EH (cell line): ENCODE results near the gene PCNP.
"Not testable (repeated sequence)": the region's sequence is repeated elsewhere in the genome, so short reads cannot be mapped to it uniquely, and the experiment has no call there.

ENCODE experiments used
- DNase-seq: peaks from one replicate; pipeline ENCODE4 v3.0.0-alpha.2; 2015; ENCODE audit warnings: low read depth

Gene PCNP

GRCh38 chr3:101573449-101574387, at the start of gene PCNP:
Gene PCNP, plus strand, starts transcription at chr3:101574180. Its CDS starts 36 bp downstream, at chr3:101574216.
- DNase-seq = peak; percentile 99

- DNase-seq = no peak
Observed at GRCh38 chr3:101527441-101527840, 46.5 kb upstream of the PCNP start.

- DNase-seq = no peak
Observed at GRCh38 chr3:101527906-101528305, 46.1 kb upstream of the PCNP start.

- DNase-seq = no peak
Observed at GRCh38 chr3:101529816-101530685, 43.9 kb upstream of the PCNP start.

GRCh38 chr3:101530686-101531047, 43.3 kb upstream of the PCNP start:
- DNase-seq = no peak

- peak; percentile 44 for DNase-seq
Observed at GRCh38 chr3:101531473-101532086, 42.4 kb upstream of the PCNP start.

- no peak for DNase-seq
Observed at GRCh38 chr3:101532783-101533602, 41.0 kb upstream of the PCNP start.

GRCh38 chr3:101533603-101533968, 40.4 kb upstream of the PCNP start:
- peak; percentile 54 for DNase-seq

- no peak for DNase-seq
Observed at GRCh38 chr3:101535221-101535620, 38.8 kb upstream of the PCNP start.

GRCh38 chr3:101536266-101536665, 37.7 kb upstream of the PCNP start:
- DNase-seq = no peak

GRCh38 chr3:101536955-101537354, 37.0 kb upstream of the PCNP start:
- DNase-seq = not testable (repeated sequence)

GRCh38 chr3:101542957-101543356, 31.0 kb upstream of the PCNP start:
- DNase-seq = no peak

- no peak for DNase-seq
Observed at GRCh38 chr3:101544161-101544850, 29.7 kb upstream of the PCNP start.

- DNase-seq = no peak
Observed at GRCh38 chr3:101548527-101549105, 25.4 kb upstream of the PCNP start.

GRCh38 chr3:101549473-101549872, 24.5 kb upstream of the PCNP start:
- DNase-seq = no peak

- DNase-seq = not testable (repeated sequence)
Observed at GRCh38 chr3:101551359-101552081, 22.5 kb upstream of the PCNP start.

GRCh38 chr3:101553381-101553780, 20.6 kb upstream of the PCNP start:
- DNase-seq = not testable (repeated sequence)

GRCh38 chr3:101556064-101556463, 17.9 kb upstream of the PCNP start:
- DNase-seq = no peak

GRCh38 chr3:101561630-101562328, 12.2 kb upstream of the PCNP start, which contains the start of gene TRMT10C:
Gene TRMT10C, plus strand, starts transcription at chr3:101561868. Its CDS starts 2,914 bp downstream, at chr3:101564782.
- peak; percentile 94 for DNase-seq
